Measurements from ENCODE around the gene GPR78. TPM values are rescaled to one million over a fixed set of nuclear protein-coding genes. Genes with fewer than 3 reads are reported as not detected.

GPR78 gene
- total RNA-seq, 1 experiment from 2014 or later = 5.7 TPM

DNA sequence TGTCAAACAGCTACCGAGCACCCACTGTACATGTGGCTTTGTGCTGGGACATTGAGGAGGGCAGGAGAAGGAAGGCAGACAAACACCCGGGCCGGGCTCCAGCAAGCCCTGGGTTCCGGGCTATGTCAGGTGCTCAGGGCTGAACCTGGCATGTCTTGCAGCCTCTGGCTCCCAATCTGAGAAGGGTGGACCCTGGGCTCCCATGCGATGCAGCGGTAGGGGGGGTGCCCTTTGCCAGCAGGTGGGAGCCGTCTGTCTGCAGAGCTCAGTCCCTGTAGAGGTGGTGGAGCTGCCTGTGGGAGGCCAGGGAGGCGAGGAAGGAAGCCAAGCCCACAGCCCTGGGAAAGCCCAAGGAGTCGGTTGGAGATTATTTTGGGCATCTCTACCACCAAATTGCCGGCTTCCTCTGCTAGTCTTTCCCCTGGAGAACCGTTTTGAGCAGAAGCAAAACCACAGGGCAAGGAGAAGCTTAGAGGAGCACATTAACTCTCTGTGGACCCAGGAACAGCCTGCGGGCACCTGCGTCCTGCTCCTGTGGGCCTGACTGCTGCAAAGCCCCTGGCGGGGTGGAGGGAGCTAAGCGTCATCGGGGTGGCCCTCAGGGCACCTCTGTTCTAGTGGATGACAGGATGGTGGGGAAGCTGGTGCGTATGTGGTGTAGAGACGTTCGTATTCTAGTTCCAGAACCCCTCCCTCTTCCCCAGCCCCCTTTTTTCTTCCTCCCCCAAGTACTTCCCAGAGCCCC, 22.7 kb downstream of the GPR78 start:
- no peak for DNase-seq (ENCODE audit: low spot score)
- ChIA-PET CTCF (interaction anchor here (0.9 kb wide), 1 partner anchor 8 kb away, joined by 3 read pairs; no protein-coding TSS in a partner anchor), POLR2A (no interaction called here)
- Mint-ChIP-seq H3K36me3 (peaks cover 4% of the 10 kb centered on the region; the same call in 1 of the 2 replicates), H3K27ac (no peak overlapping the region), H3K9me3 (no peaks in the 10 kb centered on the region), H3K4me3 (no peak overlapping the region), H3K27me3 (ENCODE audit: low read depth) (no peaks in the 10 kb centered on the region), H3K4me1 (no peaks in the 10 kb centered on the region)
- no peak for ATAC-seq
- TF ChIP-seq HMGA2 (CRISPR knock-in tag; IDR thresholded peaks at IDR 0.05) (no peak), IRF2 (CRISPR knock-in tag; IDR thresholded peaks at IDR 0.05; ENCODE audit: borderline replicate concordance, low read depth) (no peak), OVOL2 (CRISPR knock-in tag; IDR thresholded peaks at IDR 0.05; ENCODE audit: borderline replicate concordance) (no peak), PRDM15 (CRISPR knock-in tag; IDR thresholded peaks at IDR 0.05) (no peak), ZNF219 (CRISPR knock-in tag; IDR thresholded peaks at IDR 0.05; ENCODE audit: borderline replicate concordance) (no peak), TEAD4 (CRISPR knock-in tag; IDR thresholded peaks at IDR 0.05) (no peak), NFATC4 (CRISPR knock-in tag; IDR thresholded peaks at IDR 0.05) (no peak), ZNF512 (CRISPR knock-in tag; IDR thresholded peaks at IDR 0.05; ENCODE audit: borderline replicate concordance) (no peak), ZBTB43 (CRISPR knock-in tag; IDR thresholded peaks at IDR 0.05) (no peak)
- TF ChIP-seq, protein P1, sequence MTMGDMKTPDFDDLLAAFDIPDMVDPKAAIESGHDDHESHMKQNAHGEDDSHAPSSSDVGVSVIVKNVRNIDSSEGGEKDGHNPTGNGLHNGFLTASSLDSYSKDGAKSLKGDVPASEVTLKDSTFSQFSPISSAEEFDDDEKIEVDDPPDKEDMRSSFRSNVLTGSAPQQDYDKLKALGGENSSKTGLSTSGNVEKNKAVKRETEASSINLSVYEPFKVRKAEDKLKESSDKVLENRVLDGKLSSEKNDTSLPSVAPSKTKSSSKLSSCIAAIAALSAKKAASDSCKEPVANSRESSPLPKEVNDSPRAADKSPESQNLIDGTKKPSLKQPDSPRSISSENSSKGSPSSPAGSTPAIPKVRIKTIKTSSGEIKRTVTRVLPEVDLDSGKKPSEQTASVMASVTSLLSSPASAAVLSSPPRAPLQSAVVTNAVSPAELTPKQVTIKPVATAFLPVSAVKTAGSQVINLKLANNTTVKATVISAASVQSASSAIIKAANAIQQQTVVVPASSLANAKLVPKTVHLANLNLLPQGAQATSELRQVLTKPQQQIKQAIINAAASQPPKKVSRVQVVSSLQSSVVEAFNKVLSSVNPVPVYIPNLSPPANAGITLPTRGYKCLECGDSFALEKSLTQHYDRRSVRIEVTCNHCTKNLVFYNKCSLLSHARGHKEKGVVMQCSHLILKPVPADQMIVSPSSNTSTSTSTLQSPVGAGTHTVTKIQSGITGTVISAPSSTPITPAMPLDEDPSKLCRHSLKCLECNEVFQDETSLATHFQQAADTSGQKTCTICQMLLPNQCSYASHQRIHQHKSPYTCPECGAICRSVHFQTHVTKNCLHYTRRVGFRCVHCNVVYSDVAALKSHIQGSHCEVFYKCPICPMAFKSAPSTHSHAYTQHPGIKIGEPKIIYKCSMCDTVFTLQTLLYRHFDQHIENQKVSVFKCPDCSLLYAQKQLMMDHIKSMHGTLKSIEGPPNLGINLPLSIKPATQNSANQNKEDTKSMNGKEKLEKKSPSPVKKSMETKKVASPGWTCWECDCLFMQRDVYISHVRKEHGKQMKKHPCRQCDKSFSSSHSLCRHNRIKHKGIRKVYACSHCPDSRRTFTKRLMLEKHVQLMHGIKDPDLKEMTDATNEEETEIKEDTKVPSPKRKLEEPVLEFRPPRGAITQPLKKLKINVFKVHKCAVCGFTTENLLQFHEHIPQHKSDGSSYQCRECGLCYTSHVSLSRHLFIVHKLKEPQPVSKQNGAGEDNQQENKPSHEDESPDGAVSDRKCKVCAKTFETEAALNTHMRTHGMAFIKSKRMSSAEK (CRISPR knock-in tag; IDR thresholded peaks at IDR 0.05; ENCODE audit: borderline replicate concordance) = no peak
- TF ChIP-seq, protein P2, sequence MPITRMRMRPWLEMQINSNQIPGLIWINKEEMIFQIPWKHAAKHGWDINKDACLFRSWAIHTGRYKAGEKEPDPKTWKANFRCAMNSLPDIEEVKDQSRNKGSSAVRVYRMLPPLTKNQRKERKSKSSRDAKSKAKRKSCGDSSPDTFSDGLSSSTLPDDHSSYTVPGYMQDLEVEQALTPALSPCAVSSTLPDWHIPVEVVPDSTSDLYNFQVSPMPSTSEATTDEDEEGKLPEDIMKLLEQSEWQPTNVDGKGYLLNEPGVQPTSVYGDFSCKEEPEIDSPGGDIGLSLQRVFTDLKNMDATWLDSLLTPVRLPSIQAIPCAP (CRISPR knock-in tag; IDR thresholded peaks at IDR 0.05) = no peak

GRCh38 chr4:8603931-8604330, 23.7 kb downstream of the GPR78 start:
- peaks cover 4% of the 10 kb centered on the region; the same call in 1 of the 2 replicates for H3K36me3 Mint-ChIP-seq
- ATAC-seq (no peak), DNase-seq (ENCODE audit: low spot score) (no peak)
- CTCF ChIA-PET = no interaction called here
- H3K4me1 Mint-ChIP-seq = no peaks in the 10 kb centered on the region
- H3K27ac Mint-ChIP-seq = no peak overlapping the region
- no peaks in the 10 kb centered on the region for H3K9me3 Mint-ChIP-seq
- no peak overlapping the region for H3K4me3 Mint-ChIP-seq
- TF ChIP-seq CREM (CRISPR knock-in tag; IDR thresholded peaks at IDR 0.05) (no peak), NFYB (CRISPR knock-in tag; conservative IDR thresholded peaks at IDR 0.05; ENCODE audit: low read depth) (no peak), ZNF138 (CRISPR knock-in tag; conservative IDR thresholded peaks at IDR 0.05) (no peak)
- POLR2A ChIA-PET = no interaction called here
- peaks cover 1% of the 10 kb centered on the region; the same call in 1 of the 2 replicates for H3K27me3 Mint-ChIP-seq (ENCODE audit: low read depth)
